Posterior vena cava (tissue), 2 donors: ENCODE measurements around the gene TBPL1. TPM values are rescaled to one million over a fixed set of nuclear protein-coding genes. Genes with fewer than 3 reads are reported as not detected.
"Not testable (repeated sequence)": the region's sequence is repeated elsewhere in the genome, so short reads cannot be mapped to it uniquely, and the experiment has no call there.

Experiments used
- DNase-seq: peaks from one replicate; pipeline ENCODE4 v3.0.0-alpha.2; 2020; ENCODE audit warnings: low spot score
- intact Hi-C, 2 donors: fragments of 100-400 bp; cut with DNase I; formaldehyde crosslinking; loops; one replicate each; pipeline versions ENCODE4 v1.14.1 to v1.14.2; 2022 to 2023
- total RNA-seq, 2 donors: library from RNA; stranded (reverse); fragmentation: NEBNext Ultra II Directional; extraction: Animal tissue kit (Norgen Biotek cat#: 25700); gene quantifications; one replicate each; pipeline ENCODE4 v1.2.1, GENCODE V29; 2021
- donor health status: DM: yes; HTN: yes; CAD: no.
- donor health status: DM: yes; HTN: yes; CAD: no.

TBPL1 gene
- total RNA-seq, 2 donors from 2014 or later: 16.3 to 19.6 TPM

GRCh38 chr6:133969285-133969920 lies 16.4 kb downstream of the TBPL1 start:
- DNase-seq: no peak
- intact Hi-C loops: no loop called here

- intact Hi-C loops: no loop called here
- no peak for DNase-seq
Observed at GRCh38 chr6:133969921-133970295, 16.9 kb downstream of the TBPL1 start.

GRCh38 chr6:133971861-133972260 lies 18.8 kb downstream of the TBPL1 start:
- intact Hi-C loops: no loop called here
- DNase-seq: no peak

GRCh38 chr6:133972388-133972787 lies 19.4 kb downstream of the TBPL1 start:
- intact Hi-C loops: no loop called here
- no peak for DNase-seq

GRCh38 chr6:133973109-133973971 lies 20.3 kb downstream of the TBPL1 start:
- intact Hi-C loops: no loop called here
- DNase-seq: no peak

DNA sequence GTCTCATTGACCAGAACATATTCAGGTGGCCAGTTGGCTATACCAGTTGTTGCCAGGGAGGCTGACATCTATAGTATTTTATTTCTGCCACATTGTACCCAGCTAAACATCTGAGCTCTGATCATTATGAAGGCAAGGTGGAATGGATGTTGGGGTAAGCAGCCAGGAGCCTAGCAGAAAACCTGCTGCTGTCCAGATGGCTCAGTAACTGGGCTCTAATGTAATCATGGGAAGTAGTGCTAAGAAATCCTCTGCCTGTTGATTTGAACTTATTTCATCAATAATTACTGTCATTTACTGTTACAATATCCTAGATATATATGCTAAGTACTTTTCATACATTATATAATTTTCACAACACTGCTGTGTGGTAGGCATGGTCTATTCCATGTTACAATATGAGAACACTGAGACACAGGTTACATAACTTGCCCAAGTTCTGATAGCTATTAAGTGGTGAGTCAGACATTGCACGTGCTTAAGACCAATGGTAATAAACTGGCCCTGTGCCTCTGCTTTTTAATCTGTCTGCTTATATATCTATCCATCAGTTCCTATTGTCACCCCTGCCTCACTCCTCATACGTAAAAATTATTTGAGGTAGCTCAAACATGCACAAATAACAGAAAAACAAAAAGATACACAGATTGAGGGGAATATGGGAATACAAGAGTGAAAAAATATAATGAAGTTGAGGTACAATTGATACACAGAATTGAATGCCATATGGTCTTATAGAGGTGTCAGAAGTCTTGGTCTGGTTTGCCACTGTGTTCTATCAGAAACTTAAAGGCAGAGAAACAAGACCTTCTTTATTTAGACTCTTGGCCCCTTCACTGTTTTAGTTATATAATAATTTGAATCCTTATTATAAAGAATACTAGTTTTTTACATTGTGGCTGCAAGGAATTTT lies 25.2 kb downstream of the TBPL1 start:
- DNase-seq: no peak
- intact Hi-C loops: loop anchor here in 1 of 2 donors (5.0 kb wide), 1 partner anchor 79 kb away; no protein-coding TSS in a partner anchor

DNA sequence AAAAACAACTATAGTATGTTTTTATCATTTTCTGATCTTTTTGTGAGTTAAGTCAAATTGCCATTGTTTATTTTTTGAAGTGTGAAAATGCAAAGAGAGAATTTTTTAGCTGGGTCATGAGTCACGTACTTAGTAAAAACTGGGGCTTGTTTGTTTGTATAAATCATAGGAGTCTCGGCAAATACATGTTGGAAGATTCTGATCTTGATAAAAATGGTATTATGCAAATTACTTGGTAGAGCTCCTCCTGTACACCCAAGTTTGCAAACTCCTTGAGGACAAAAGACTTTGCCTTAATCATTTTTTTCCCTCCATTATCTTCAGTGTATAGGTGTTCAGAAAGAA lies 25.8 kb downstream of the TBPL1 start:
- intact Hi-C loops: loop anchor here in 1 of 2 donors (5.0 kb wide), 1 partner anchor 78 kb away; no protein-coding TSS in a partner anchor
- DNase-seq: no peak

GRCh38 chr6:133979269-133979963 lies 26.4 kb downstream of the TBPL1 start:
- intact Hi-C loops: loop anchor here in 1 of 2 donors (5.0 kb wide), 1 partner anchor 78 kb away; no protein-coding TSS in a partner anchor
- DNase-seq: not testable (repeated sequence)

DNA sequence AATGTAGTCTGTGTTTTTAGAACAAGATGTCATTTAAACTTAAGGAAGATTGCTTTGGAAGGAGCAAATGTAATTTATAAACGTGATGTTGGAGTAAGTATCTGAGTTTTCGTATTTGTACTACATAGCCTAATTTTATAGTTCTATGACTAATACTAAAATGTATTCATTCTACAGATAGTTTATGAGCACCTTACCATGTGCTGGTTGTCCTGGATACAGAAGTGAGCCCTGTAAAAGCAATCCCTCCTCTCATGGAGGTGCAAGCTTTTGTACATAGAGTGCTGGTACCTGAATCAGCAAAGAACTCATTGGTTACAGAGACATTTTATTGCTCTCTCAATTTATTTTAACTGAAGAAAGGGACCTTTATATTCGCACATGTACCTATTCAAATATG lies 27.1 kb downstream of the TBPL1 start:
- no peak for DNase-seq
- intact Hi-C loops: loop anchor here in 1 of 2 donors (5.0 kb wide), 1 partner anchor 82 kb away; no protein-coding TSS in a partner anchor

DNA sequence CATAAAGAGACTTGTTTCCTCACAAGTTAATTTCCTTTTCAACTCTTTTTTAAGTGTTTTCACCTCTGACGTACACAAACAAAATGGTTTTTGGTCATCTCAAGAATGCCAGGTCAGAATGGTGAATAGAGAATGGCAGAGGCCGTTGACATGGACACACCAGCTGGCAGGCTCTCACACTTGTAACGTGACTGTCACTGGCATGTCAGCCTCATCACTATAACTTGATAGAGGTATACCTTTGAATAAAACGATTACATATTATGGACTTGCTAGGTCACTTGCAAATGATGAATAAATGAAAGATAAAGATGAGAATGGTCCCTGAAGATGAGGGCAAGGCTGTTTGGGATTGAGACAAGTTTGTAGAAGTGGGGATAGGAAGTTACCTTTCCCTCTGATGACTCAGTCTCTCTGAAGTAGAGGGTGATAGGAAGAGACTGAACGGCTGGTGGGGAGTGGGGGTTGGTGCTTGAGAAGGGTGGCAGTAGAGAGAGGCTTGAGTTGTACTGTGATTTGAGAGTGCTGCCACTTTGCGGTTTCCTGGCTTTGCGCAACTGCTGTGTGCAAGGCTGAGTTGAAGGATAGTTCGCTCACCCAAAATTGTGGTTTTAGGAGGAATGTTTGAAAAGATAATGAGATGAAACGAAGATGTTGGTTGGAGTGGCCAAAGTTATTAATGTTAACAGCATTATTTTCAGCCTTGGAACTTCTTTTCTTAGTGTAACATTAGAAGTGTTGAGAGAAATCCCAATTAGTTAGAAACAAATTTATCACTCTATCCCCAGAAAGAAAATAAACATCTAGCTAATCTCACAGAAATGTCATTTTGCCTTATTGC lies 30.3 kb downstream of the TBPL1 start:
- DNase-seq: no peak
- intact Hi-C loops: loop anchor here in 1 of 2 donors (5.0 kb wide), 1 partner anchor 79 kb away; no protein-coding TSS in a partner anchor

- no peak for DNase-seq
- intact Hi-C loops: no loop called here
Observed at GRCh38 chr6:133985970-133986369, 32.9 kb downstream of the TBPL1 start.

DNA sequence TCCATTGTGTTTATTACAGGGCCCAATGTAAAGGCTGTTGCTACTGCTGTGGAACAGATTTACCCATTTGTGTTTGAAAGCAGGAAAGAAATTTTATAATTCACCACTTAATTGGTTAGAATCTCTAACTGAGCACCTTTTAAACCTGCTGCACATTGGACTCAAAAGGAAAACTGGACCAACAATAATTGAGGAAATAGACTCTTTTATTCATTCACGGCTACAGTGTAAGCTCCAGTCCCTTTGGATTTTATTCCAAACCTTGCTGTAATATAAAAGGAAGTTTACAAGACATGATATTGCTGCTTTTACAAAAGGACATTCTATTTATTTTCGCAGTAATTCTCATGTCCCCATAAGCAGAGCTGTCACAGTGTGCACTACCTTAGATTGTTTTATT lies 33.9 kb downstream of the TBPL1 start:
- intact Hi-C loops: no loop called here
- no peak for DNase-seq

DNA sequence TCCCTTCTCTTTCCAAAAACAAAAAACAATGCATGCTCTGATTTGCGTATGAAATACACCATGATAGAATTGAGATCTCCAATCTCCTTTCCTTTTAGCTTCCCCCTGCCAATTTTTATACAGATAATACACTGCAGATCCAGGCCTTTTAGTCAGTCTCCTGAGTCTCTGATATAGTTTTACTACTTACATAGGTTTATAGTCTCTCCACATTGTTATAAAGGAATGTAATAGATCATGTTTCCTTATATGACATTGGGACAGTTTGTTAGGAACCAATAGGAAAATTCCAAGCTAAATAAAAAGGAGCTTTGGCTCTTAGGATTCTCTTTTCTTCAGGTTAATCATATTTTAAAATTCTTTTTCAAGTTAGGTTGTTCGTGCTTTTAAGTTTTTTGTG lies 36.5 kb downstream of the TBPL1 start:
- intact Hi-C loops: no loop called here
- DNase-seq: no peak

DNA sequence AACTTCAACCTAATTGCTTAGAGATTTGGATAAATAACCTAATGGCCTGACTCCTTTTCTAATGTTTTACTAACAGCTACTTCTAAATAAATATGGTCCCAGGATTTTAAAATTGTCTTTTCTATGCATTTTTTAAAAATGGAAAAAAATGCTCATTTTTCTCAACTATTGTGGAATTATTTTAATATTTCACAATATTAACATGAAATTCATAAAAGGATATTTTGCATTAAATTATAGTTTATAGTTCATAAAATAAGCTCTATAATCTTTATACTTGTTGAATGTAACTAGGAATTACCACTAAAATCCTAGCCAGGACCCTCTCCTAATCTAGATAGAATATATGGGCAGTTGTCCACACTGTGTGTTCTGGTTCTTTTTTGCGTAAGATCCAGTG lies 37.3 kb downstream of the TBPL1 start:
- no peak for DNase-seq
- intact Hi-C loops: no loop called here

GRCh38 chr6:133991096-133991593 lies 38.1 kb downstream of the TBPL1 start:
- intact Hi-C loops: no loop called here
- no peak for DNase-seq

DNA sequence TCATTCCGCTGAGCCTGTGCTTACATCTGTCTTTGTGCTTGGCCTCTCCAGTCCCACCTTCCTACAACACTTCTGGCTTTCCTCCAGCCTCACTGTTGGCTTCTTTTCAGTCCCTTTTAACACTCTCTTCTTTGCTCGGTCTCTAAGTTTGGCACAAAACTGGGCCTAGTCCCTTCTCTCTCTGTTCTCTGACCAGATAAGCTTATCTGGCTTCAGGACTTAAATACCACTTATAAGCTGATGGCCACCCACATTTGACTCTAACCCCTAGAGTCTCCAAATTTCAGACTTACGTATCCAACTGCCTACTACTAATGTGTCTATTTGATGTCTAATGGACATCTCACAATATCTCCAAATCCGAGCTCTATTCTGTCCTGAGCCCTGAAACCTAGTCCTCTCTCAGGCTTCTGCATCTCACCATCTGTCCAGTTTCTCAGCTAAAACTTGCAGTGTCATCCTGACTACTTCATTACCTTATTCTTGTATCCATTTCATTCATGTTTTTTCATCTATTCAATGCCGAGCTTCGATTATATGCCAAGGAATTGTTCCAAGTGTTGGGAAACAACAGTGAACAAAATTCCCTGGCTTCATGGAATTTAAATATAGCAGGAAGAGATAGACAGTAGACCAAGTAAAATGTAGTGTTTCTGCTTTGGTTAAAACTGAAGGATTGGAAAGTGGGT lies 40.1 kb downstream of the TBPL1 start:
- intact Hi-C loops: no loop called here
- no peak for DNase-seq

DNA sequence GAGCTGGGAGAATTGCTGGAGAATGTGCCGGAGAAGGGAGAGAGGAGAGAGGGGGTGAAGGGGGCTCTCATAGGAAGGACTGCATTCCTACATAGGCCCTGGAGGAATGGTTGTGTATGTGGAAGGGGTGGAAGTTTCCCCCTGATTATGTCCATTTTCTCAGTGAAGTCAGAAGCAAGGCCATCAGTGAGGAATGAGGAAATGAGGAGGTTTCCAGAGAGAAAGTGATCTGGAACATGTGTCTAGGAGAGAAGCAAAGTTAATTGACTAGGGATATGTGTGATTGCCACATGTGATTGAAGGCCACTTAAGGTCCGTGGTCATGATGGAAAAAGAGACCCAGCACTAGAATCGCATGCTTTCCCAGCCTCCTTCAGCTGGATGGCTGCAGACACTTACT lies 42.3 kb downstream of the TBPL1 start:
- intact Hi-C loops: loop anchor here in 1 of 2 donors (5.0 kb wide), 1 partner anchor 647 kb away; no protein-coding TSS in a partner anchor
- no peak for DNase-seq
